Right cardiac atrium (tissue), 5 donors: Measurements from ENCODE around the gene CDC42BPB. TPM values are rescaled to one million over a fixed set of nuclear protein-coding genes. Genes with fewer than 3 reads are reported as not detected.
"Not testable (repeated sequence)": the region's sequence is repeated elsewhere in the genome, so short reads cannot be mapped to it uniquely, and the experiment has no call there.

Source experiments
- ATAC-seq, 2 donors: fragments of 200-7000 bp; cut with Tn5 transposase; one replicate each; pipeline versions ENCODE4 v1.8.0 to v1.9.1; 2020; ENCODE audit warnings: moderate library complexity in 2 of 2, mild to moderate bottlenecking in 1 of 2
- DNase-seq, 3 donors: peaks; one replicate each; pipeline ENCODE4 v3.0.0-alpha.2; 2020
- H3K27ac ChIP-seq: one replicate; pipeline ENCODE4 v1.5.1; 2013; ENCODE audit warnings: mild to moderate bottlenecking, low read length, control low read depth, moderate library complexity
- H3K27me3 ChIP-seq: one replicate; pipeline ENCODE4 v1.6.1; 2013; ENCODE audit not compliant: control insufficient read depth, insufficient read depth
- H3K4me1 ChIP-seq: one replicate; pipeline ENCODE4 v1.6.1; 2013; ENCODE audit warnings: low read length; ENCODE audit not compliant: control insufficient read depth, insufficient read depth
- H3K4me3 ChIP-seq: one replicate; pipeline ENCODE4 v1.5.1; 2013; ENCODE audit warnings: low read length, control low read depth
- H3K9me3 ChIP-seq: one replicate; pipeline ENCODE4 v1.6.1; 2013; ENCODE audit warnings: low read length; ENCODE audit not compliant: control insufficient read depth
- WGBS: extraction: QIAGEN DNeasy Blood & Tissue Kit; methylation state at CpG from one replicate; pipeline ENCODE4 v1.1.7; 2013; 5-methylcytosine and 5-hydroxymethylcytosine counted together
- intact Hi-C, 4 donors: fragments of 100-400 bp; cut with DNase I; formaldehyde crosslinking; loops; one replicate each; pipeline versions ENCODE4 v1.11.0 to v1.14.0; 2022 to 2023
- polyA plus RNA-seq: library from polyadenylated mRNA; stranded (reverse); fragments of 200-250 nt; gene quantifications from one replicate; pipeline ENCODE4 v1.2.3, GENCODE V29; 2013
- total RNA-seq, 4 donors: library from RNA; stranded (reverse); fragmentation: NEBNext Ultra II Directional; extraction: Animal tissue kit (Norgen Biotek cat#: 25700); gene quantifications; one replicate each; pipeline ENCODE4 v1.2.1, GENCODE V29; 2021
- donor health status: healthy with polysubstance abuse.
- donor health status: DM: no; HTN: yes; CAD: no.
- donor health status: DM: no; HTN: no; CAD: no.
- donor health status: DM: no; HTN: yes; CAD: no; lungs with severe emphysema.
- donor health status: DM: yes; HTN: yes; CAD: no.

Gene CDC42BPB
- total and polyA plus RNA-seq, 5 donors = 42.5 to 82.5 (median 69.7) TPM

DNA sequence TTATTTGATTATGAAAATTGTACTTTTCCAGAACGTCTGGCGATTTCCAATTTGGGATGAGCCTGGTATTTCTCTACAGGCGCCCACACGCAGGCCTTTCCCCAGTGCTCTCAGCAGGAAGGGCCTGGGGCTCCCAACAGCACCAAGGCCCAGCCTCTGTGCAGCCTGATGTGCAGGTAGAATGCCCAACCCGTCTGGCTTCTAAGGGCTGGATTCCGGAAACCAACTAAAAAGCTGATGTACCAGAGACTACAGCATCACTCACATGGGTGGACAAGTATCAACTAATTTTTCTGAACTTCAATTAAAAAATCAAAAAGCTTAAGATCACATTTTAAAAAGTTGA, 25.8 kb downstream of the CDC42BPB start:
- no peaks in the 10 kb centered on the region for H3K27me3 ChIP-seq
- intact Hi-C loops = no loop called here
- ATAC-seq = no peak
- peaks cover 4% of the 10 kb centered on the region for H3K4me1 ChIP-seq
- no peaks in the 10 kb centered on the region for H3K9me3 ChIP-seq
- no peak for DNase-seq
- WGBS = 72% methylated on average over 6 of the region's 6 CpGs
- no peak overlapping the region for H3K27ac ChIP-seq
- no peak overlapping the region for H3K4me3 ChIP-seq

DNA sequence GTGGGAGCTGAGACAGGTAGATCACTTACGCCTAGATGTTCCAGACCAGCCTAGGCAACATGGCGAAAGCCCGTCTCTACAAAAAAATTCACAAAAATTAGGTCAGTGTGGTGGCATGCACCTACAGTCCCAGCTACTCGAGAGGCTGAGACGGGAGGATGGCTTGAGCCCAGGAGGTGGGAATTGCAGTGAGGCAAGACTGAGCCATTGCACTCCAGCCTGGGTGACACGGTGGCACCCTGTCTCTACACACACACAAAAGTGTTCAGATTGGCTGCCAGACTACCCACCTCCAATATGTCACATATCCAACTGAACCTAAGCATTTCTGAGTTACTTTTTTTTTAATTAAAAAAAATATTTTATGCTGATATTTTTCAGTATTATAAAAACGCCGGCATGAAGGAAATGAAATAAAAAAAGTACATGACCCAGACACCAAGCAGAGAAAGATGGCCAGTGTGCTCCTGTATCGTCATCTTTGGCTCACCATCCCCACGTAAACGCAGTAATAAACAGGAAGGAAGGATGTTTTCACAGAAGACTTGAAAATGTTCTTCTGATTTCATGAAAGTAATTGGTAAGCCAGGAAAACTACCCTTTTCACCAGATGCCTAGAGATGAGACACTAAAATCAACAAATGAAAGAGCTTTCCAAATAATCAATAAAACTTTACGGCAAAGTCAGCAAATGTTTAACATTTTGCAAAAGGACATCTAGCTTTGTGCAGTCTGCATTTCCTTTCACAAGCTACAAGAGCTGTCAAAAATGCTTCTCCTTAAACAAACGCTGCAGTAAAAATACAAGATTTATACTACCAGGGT, 26.4 kb downstream of the CDC42BPB start:
- H3K4me1 ChIP-seq = peaks cover 4% of the 10 kb centered on the region
- 73% methylated on average over 13 of the region's 13 CpGs for WGBS
- no peak for DNase-seq
- H3K27me3 ChIP-seq = no peaks in the 10 kb centered on the region
- H3K27ac ChIP-seq = no peak overlapping the region
- peak in 1 of 2 donors; percentile 17 for ATAC-seq
- no peak overlapping the region for H3K4me3 ChIP-seq
- H3K9me3 ChIP-seq = no peaks in the 10 kb centered on the region
- intact Hi-C loops = no loop called here

DNA sequence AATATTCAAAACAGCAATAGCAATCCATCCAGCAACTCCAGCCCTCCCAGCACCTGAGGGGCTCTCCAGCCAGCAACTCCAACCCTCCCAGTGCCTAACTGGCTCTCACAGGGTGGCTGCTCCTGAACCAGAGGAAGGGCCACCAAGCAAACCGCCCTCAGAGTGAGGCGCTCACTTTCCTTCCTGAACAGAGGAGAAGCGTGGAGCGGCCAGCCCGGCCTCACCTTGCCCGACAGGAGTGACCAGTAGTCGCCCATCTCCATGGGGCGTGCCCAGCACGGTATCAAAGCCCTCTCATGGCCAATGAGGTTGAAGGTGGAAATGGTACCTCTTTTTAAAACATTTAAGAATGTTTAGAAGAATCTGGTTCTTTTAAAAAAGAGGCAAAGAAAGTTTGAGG, 27.4 kb downstream of the CDC42BPB start:
- no peak overlapping the region for H3K27ac ChIP-seq
- WGBS = 96% methylated on average over 9 of the region's 9 CpGs

GRCh38 chr14:103028772-103029171, 28.6 kb downstream of the CDC42BPB start:
- no peak for DNase-seq
- Histone ChIP-seq H3K9me3 (no peaks in the 10 kb centered on the region), H3K4me3 (no peak overlapping the region), H3K4me1 (peaks cover 4% of the 10 kb centered on the region), H3K27me3 (no peaks in the 10 kb centered on the region), H3K27ac (no peak overlapping the region)
- intact Hi-C loops = no loop called here
- ATAC-seq = no peak

More for the DNA sequence above, 27.4 kb downstream of the CDC42BPB start:
- ATAC-seq (peak in 1 of 2 donors; percentile 10), DNase-seq (no peak)
- intact Hi-C loops = no loop called here
- H3K27me3 ChIP-seq = no peaks in the 10 kb centered on the region
- peaks cover 4% of the 10 kb centered on the region for H3K4me1 ChIP-seq
- H3K4me3 ChIP-seq = no peak overlapping the region
- H3K9me3 ChIP-seq = no peaks in the 10 kb centered on the region

GRCh38 chr14:103028161-103028767, 29.1 kb downstream of the CDC42BPB start:
- H3K4me3 ChIP-seq = no peak overlapping the region
- WGBS = 78% methylated on average over 11 of the region's 11 CpGs
- peaks cover 4% of the 10 kb centered on the region for H3K4me1 ChIP-seq
- intact Hi-C loops = no loop called here
- no peak for DNase-seq
- no peaks in the 10 kb centered on the region for H3K9me3 ChIP-seq
- no peak for ATAC-seq
- no peak overlapping the region for H3K27ac ChIP-seq
- H3K27me3 ChIP-seq = no peaks in the 10 kb centered on the region

- Histone ChIP-seq H3K4me1 (peaks cover 4% of the 10 kb centered on the region), H3K9me3 (no peaks in the 10 kb centered on the region), H3K4me3 (no peak overlapping the region), H3K27me3 (no peaks in the 10 kb centered on the region), H3K27ac (no peak overlapping the region)
- WGBS = 98% methylated on average over 3 of the region's 3 CpGs
- no peak for DNase-seq
- intact Hi-C loops = no loop called here
- no peak for ATAC-seq
These were observed 29.9 kb downstream of the CDC42BPB start for GRCh38 chr14:103027451-103027850.

DNA sequence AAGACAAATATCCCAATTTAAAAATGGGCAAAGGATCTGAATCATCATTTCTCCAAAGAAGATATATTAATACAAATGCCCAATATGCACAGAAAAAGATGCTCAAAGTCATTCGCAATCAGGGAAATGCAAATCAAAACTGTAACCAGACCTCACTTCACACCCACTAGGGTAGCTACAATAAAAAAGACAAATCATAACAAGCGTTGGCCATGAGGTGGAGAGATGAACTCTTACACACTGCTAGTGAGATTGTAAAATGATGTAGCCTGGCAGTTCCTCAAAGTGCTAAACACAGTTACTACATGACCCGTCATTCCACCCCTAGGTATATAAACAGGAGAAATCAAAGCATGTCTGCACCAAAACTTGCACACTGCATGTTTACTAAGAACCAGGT, 30.4 kb downstream of the CDC42BPB start:
- no peak overlapping the region for H3K4me3 ChIP-seq
- H3K27me3 ChIP-seq = no peaks in the 10 kb centered on the region
- ATAC-seq (no peak), DNase-seq (no peak)
- intact Hi-C loops = no loop called here
- H3K4me1 ChIP-seq = peaks cover 8% of the 10 kb centered on the region
- 95% methylated on average over 3 of the region's 3 CpGs for WGBS
- H3K27ac ChIP-seq = no peak overlapping the region
- no peaks in the 10 kb centered on the region for H3K9me3 ChIP-seq

DNA sequence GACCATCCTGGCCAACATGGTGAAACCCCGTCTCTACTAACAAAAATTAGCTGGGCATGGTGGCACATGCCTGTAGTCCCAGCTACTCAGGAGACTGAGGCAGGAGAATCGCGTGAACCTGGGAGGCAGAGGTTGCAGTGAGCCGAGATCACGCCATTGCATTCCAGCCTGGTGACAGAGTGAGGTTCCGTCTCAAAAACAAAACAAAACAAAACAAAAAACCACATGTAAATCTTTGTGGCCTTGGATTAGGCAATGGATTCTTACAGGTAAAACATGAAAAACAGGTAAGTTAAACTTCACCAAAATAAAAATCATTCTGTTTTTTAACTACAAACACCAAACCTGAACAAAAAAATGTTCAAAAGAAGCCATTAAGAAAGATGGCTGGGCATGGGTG, 31.2 kb downstream of the CDC42BPB start:
- H3K9me3 ChIP-seq, H3K4me3 ChIP-seq, DNase-seq, ATAC-seq, H3K27ac ChIP-seq, intact Hi-C loops, H3K27me3 ChIP-seq: not testable (repeated sequence)
- peaks cover 12% of the 10 kb centered on the region for H3K4me1 ChIP-seq
- 97% methylated on average over 6 of the region's 6 CpGs for WGBS

GRCh38 chr14:103023881-103024473, 33.4 kb downstream of the CDC42BPB start:
- no peaks in the 10 kb centered on the region for H3K9me3 ChIP-seq
- peaks cover 23% of the 10 kb centered on the region for H3K4me1 ChIP-seq
- peak overlapping the region; percentile 21 for H3K27ac ChIP-seq
- no peak overlapping the region for H3K4me3 ChIP-seq
- peak in 2 of 3 donors; percentile 48 to 70 for DNase-seq
- H3K27me3 ChIP-seq = no peaks in the 10 kb centered on the region
- intact Hi-C loops = no loop called here
- peak; percentile 60 to 89 for ATAC-seq
- WGBS = 31% methylated on average over 15 of the region's 15 CpGs

- Histone ChIP-seq H3K4me3 (no peak overlapping the region), H3K4me1 (peaks cover 21% of the 10 kb centered on the region), H3K27me3 (no peaks in the 10 kb centered on the region), H3K9me3 (no peaks in the 10 kb centered on the region), H3K27ac (no peak overlapping the region)
- intact Hi-C loops = no loop called here
- ATAC-seq (no peak), DNase-seq (no peak)
- WGBS = 34% methylated on average over 2 of the region's 2 CpGs
These were observed 34.7 kb downstream of the CDC42BPB start for GRCh38 chr14:103022685-103023044.

- intact Hi-C loops = no loop called here
- H3K4me1 ChIP-seq = peaks cover 23% of the 10 kb centered on the region
- no peaks in the 10 kb centered on the region for H3K27me3 ChIP-seq
- H3K9me3 ChIP-seq = no peaks in the 10 kb centered on the region
- ATAC-seq = peak; percentile 30 to 39
- WGBS = 38% methylated on average over 12 of the region's 12 CpGs
- H3K27ac ChIP-seq = no peak overlapping the region
- no peak overlapping the region for H3K4me3 ChIP-seq
- no peak for DNase-seq
These were observed 35.2 kb downstream of the CDC42BPB start for GRCh38 chr14:103022002-103022684.
